GM18507 (cell line): ENCODE results near the gene SMARCD1.
A peak's percentile ranks its signal among the peaks of the same experiment; 100 is the strongest.

Experiments
- DNase-seq: peaks from one replicate; pipeline ENCODE4 v3.0.0; 2011; ENCODE audit warnings: low read depth; ENCODE audit not compliant: insufficient read length; ENCODE audit errors: extremely low spot score
- FAIRE-seq: peaks from 2 replicates; lab custom pipeline; 2011; peaks lifted over from hg19 to GRCh38; lab: Jason Lieb, UNC

SMARCD1 gene

GRCh38 chr12:50084775-50085614 is at the start of gene SMARCD1:
TSS of gene SMARCD1 (plus strand) at chr12:50085342. CDS start at chr12:50085370, 28 bp downstream.
- FAIRE-seq: peak; percentile 89

GRCh38 chr12:50038336-50038735 is 46.8 kb upstream of the SMARCD1 start:
- no peak for DNase-seq
- no peak for FAIRE-seq

More at GRCh38 chr12:50084775-50085614, at the start of gene SMARCD1:
- DNase-seq: peak; percentile 84

- FAIRE-seq (peak; percentile 69), DNase-seq (peak; percentile 66)
Measured at GRCh38 chr12:50039151-50039835, 45.8 kb upstream of the SMARCD1 start.

DNA sequence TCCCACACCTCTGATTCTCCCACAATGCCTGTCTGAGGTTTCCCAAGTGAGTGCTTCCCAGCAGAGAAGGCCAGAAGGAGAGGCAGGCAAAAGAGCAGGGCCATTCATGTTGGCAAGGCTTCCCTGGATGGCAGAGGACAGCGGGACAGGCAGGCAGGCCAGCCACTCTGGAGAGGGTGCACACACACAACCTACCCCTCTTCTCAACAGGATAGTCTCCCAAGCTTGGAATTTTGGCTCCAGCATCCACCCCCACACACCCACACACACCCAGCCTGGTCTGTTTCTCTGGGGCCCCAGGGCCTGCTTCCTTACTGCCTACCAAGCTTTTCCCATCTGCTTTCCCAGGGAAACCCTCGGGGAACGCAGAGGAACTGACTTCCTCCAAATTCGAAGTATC is 44.5 kb upstream of the SMARCD1 start:
- no peak for DNase-seq
- FAIRE-seq: no peak

DNA sequence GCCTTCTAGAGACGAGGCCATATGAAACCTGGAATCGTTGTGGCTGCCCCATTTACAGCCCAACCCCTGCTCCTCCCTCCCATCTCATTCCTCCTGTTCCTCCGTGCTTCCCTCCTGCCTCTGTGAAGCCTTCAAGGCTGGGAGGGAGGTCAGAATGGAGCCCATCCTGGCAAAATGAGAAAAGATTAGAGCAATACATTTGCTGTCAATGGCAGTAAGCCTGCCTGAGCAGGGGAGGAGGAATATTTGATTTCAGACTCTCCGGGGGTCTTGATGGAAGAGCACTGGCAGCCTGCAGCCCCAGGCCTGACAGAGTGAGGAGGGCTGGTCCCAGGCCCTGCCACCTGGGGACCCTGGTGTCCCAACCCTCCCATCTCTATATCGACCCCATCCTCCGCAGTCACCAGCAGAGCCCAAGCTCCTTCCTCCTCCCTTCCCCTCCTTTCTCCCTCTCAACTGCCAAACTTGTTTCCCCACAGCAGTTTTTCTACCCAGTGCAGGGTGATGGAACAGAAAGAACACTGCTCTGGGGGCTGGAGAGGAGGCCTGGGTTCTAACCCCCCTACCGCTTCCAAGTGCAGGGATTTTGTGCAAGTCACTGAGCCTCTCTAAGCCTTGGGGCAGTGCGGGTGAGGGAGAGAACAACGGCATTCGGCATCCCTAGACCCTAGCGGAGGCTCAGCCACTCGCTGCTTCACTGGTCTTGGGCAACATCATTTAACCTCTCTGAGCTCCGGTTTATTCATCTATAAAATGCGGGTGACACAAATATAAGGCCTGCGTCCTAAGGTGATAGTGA is 43.9 kb upstream of the SMARCD1 start:
- no peak for DNase-seq
- no peak for FAIRE-seq

- no peak for FAIRE-seq
- DNase-seq: no peak
Measured at GRCh38 chr12:50041962-50042361, 43.2 kb upstream of the SMARCD1 start.

- FAIRE-seq: no peak
- DNase-seq: no peak
Measured at GRCh38 chr12:50042693-50043092, 42.4 kb upstream of the SMARCD1 start.

DNA sequence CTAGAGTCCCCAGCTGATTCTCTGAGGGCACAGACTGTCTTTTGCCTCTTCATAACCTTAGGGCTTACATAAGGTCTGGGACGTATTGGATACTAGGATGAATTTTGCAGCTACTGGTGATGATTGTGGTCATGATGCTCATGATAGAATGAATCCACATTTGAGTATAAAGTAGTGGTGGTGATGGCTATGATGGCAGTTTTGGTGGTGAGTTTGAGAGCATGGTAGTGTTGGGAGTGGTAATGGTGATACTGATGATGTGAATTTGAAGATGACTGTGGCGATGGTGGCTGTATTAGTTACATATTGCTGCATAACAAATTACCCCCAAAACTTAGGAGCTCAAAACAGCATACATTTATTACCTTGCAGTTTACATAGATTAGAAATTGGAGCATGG is 41.8 kb upstream of the SMARCD1 start:
- DNase-seq (no peak), FAIRE-seq (no peak)

DNA sequence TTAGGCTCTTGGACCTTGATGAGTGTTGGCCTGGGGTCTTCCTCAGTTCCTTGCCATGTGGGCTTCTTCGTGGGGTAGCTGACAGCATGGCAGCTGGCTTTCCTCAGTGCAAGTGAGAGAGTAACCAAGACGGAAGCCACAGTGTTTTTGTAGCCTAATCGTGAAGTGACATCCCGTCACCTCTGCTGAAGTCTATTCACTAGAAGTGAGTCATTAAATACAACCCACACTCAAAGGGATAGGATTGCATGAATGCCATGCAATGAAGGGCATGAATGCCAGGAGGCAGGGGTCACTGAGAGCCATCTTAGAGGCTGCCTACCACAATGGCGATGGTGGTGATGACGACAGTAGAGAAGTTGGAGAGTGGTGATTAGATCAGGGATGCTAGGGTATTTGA is 41.3 kb upstream of the SMARCD1 start:
- FAIRE-seq: no peak
- DNase-seq: no peak

DNA sequence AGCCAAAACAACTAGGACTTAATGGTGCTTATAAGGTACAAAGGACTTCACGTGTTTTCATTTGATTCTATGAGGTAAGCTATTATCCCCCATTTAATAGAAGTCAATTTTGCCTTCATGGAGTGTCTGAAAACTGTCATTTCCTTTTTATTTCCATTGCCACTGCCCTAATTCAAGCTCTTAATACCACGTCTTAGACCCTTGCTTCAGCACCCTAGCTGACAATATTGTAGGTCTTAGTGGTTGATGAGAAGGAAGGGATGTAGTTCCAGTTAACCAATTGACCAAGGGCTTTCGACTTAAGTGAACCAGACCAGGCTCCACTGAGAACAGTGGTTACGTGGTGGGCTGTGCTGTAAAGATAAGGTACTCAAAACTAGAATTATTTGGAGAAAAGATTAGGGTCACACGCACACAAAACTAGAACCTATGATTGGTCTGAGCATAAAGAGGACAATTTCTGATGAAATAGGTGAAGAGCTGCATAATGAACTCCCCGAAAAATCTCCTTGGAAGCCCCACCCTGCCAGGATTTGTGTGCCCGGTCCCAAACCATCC is 37.4 kb upstream of the SMARCD1 start:
- DNase-seq (no peak), FAIRE-seq (no peak)

GRCh38 chr12:50049254-50050118 is 35.7 kb upstream of the SMARCD1 start:
- no peak for DNase-seq
- FAIRE-seq: no peak

GRCh38 chr12:50050119-50050385 is 35.1 kb upstream of the SMARCD1 start:
- no peak for FAIRE-seq

DNA sequence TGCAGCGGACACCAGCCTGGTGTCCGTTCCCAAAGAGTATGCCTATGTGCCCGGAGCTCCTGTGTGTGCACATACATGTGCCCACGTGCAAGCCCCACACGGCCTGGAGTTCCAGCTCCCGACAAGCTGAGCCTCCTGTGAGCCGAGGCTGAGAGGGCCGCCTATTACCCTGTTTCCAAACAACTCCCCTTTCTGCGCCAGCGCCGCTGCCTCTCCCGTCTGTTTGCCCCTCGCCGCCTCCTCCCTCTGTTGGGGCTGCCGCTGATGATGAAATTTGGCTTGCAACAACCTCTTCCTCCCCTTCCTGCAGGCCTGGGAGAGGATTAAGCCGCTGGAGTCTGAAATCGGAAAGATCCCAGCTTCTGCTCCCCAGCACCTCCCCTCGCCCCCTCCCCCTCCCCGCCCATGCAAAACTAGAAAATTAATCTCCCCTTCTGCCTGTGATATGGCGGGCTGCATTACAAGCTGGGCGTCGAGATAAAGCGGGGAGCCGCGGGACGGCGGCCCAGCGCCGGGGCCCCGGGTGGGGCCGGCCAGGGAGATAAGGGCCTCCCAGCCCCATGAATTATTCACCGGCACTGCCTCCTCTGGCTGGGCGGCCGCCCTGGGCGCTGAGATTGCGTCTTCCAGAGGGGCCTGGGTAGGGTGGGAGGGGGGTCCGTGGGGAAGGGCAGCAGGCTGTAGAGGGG is 34.6 kb upstream of the SMARCD1 start:
- FAIRE-seq (no peak), DNase-seq (no peak)

More at GRCh38 chr12:50050119-50050385, 35.1 kb upstream of the SMARCD1 start:
- DNase-seq: no peak

- DNase-seq (no peak), FAIRE-seq (no peak)
Measured at GRCh38 chr12:50051101-50051806, 33.9 kb upstream of the SMARCD1 start.

DNA sequence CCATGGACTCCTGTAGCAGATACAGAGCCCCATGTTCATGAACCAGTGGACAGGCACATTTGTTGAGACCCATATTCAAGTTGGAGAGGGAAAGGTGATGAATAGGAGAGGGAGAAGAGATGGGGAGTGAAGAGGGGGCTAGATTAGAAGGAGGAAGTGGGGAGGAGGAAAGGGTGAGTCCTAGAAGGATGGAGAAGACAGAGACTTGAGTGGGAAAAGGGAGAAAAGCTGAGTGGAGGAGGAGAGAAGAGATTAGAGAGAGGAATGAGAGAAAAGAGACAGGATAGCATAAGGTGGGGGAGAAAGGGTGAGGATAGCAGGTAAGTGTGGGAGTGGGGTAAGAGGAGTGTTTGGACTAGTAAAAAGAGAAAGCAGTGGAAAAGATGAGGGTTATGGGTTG is 32.6 kb upstream of the SMARCD1 start:
- no peak for FAIRE-seq

DNA sequence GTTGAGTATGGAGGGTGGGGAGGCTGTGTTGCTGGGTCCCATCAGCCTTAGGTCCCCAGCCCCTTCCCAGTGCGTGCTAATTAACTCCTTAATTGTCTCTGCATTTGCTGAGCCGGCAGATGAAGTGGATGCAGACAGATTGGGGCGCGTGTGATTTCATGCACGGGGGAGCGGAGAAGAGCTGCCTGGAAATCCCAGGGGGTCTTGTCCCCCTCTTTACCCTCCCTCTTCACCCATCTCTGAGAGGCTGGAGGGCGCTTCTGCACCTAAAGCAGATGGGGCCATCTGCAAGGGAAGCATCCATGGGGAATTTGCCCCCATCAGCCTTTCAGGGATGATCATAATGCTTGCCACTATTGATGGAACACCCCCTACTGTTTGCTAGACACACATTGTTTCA is 32.2 kb upstream of the SMARCD1 start:
- DNase-seq (no peak), FAIRE-seq (no peak)

More for the DNA sequence above, 32.6 kb upstream of the SMARCD1 start:
- no peak for DNase-seq

DNA sequence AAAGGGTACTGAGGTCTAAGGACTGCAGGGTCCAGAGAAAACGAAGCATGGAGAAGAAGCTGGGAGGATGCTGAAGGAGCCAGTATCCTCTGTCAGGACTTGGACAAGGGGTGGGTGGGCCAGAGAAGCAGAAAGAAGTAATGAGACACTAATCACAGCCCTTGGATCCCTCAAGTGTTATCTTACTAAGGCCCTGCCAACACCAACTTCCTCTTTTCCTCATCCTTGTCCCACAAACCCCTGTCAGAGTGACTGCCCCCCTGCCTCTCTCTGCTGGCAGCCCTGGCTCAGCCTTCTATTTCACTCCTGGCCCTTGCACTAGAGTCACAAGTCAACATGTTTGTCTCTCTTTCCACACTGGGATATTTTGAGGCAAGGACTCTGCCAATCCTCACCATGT is 31.6 kb upstream of the SMARCD1 start:
- DNase-seq (no peak), FAIRE-seq (no peak)
